Osteocyte (in vitro differentiated cells): Measurements from ENCODE around the gene SETD1B. TPM values are rescaled to one million over a fixed set of nuclear protein-coding genes. Genes with fewer than 3 reads are reported as not detected.
A peak's percentile ranks its signal among the peaks of the same experiment; 100 is the strongest.

Experiments
- DNase-seq: peaks from one replicate; pipeline ENCODE4 v3.0.0; 2021; ENCODE audit warnings: mixed read lengths; ENCODE audit not compliant: unreplicated experiment; ENCODE audit errors: extremely low spot score
- H3K27ac Mint-ChIP-seq: one replicate; pipeline ENCODE4 v1.8.0; 2021; ENCODE audit warnings: mild to moderate bottlenecking, mixed read lengths; ENCODE audit not compliant: unreplicated experiment
- H3K27me3 Mint-ChIP-seq: one replicate; pipeline ENCODE4 v1.8.0; 2021; ENCODE audit warnings: mixed read lengths; ENCODE audit not compliant: unreplicated experiment
- H3K36me3 Mint-ChIP-seq: one replicate; pipeline ENCODE4 v1.8.0; 2021; ENCODE audit warnings: mixed read lengths; ENCODE audit not compliant: unreplicated experiment
- H3K4me1 Mint-ChIP-seq: one replicate; pipeline ENCODE4 v1.8.0; 2021; ENCODE audit warnings: mixed read lengths; ENCODE audit not compliant: unreplicated experiment
- H3K4me3 Mint-ChIP-seq: one replicate; pipeline ENCODE4 v1.8.0; 2021; ENCODE audit warnings: mild to moderate bottlenecking, moderate library complexity, mixed read lengths; ENCODE audit not compliant: unreplicated experiment
- H3K9me3 Mint-ChIP-seq: one replicate; pipeline ENCODE4 v1.8.0; 2021; ENCODE audit warnings: mixed read lengths; ENCODE audit not compliant: unreplicated experiment
- total RNA-seq: library from RNA; stranded (reverse); gene quantifications from 2 replicates; pipeline ENCODE4 v1.2.1, GENCODE V29; 2021
- TF ChIP-seq, protein P1 (sequence below): fragments of 200-600 bp; sonication (generic); IDR thresholded peaks from 2 replicates; pipeline ENCODE4 v1.5.0; 2021; ENCODE audit warnings: antibody characterized with exemption, mild to moderate bottlenecking, moderate library complexity

Gene SETD1B
- total RNA-seq, 1 donor from 2014 or later = 21.0 TPM

DNA sequence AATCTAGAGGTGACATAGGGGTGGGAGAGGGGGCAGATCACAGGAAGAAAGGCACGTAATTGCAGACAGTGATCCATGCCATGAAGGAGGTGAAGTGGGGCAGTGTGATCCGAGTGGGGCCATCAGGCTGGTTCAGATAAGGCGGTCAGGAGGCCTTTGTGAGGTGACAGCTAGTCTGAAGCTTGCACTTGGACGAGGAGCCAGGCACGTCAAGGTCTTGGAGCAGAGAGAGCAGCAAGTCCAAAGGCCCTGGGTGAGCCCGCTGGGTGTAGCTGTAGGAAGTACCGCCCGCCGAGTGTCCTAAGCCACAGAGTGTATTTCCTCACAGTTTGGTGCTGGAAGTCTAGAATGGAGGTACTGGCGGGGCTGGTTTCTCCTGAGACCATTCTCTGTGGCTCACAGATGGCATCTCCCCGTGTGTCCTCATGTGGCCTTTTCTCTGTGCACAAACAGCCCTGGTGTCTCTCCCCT, 33.9 kb upstream of the SETD1B start:
- Mint-ChIP-seq H3K27me3 (no peaks in the 10 kb centered on the region), H3K4me1 (peaks cover 32% of the 10 kb centered on the region), H3K36me3 (no peaks in the 10 kb centered on the region), H3K4me3 (no peak overlapping the region), H3K9me3 (no peaks in the 10 kb centered on the region), H3K27ac (no peak overlapping the region)
- DNase-seq = no peak
- TF ChIP-seq, protein P1, sequence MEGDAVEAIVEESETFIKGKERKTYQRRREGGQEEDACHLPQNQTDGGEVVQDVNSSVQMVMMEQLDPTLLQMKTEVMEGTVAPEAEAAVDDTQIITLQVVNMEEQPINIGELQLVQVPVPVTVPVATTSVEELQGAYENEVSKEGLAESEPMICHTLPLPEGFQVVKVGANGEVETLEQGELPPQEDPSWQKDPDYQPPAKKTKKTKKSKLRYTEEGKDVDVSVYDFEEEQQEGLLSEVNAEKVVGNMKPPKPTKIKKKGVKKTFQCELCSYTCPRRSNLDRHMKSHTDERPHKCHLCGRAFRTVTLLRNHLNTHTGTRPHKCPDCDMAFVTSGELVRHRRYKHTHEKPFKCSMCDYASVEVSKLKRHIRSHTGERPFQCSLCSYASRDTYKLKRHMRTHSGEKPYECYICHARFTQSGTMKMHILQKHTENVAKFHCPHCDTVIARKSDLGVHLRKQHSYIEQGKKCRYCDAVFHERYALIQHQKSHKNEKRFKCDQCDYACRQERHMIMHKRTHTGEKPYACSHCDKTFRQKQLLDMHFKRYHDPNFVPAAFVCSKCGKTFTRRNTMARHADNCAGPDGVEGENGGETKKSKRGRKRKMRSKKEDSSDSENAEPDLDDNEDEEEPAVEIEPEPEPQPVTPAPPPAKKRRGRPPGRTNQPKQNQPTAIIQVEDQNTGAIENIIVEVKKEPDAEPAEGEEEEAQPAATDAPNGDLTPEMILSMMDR = no peak

- H3K36me3 Mint-ChIP-seq = no peaks in the 10 kb centered on the region
- H3K27ac Mint-ChIP-seq = no peak overlapping the region
- no peak overlapping the region for H3K4me3 Mint-ChIP-seq
- no peaks in the 10 kb centered on the region for H3K9me3 Mint-ChIP-seq
- no peak for DNase-seq
- TF ChIP-seq, protein P1 = no peak
- peaks cover 30% of the 10 kb centered on the region for H3K4me1 Mint-ChIP-seq
- H3K27me3 Mint-ChIP-seq = no peaks in the 10 kb centered on the region
These were observed 33.4 kb upstream of the SETD1B start for GRCh38 chr12:121770388-121770787.

DNA sequence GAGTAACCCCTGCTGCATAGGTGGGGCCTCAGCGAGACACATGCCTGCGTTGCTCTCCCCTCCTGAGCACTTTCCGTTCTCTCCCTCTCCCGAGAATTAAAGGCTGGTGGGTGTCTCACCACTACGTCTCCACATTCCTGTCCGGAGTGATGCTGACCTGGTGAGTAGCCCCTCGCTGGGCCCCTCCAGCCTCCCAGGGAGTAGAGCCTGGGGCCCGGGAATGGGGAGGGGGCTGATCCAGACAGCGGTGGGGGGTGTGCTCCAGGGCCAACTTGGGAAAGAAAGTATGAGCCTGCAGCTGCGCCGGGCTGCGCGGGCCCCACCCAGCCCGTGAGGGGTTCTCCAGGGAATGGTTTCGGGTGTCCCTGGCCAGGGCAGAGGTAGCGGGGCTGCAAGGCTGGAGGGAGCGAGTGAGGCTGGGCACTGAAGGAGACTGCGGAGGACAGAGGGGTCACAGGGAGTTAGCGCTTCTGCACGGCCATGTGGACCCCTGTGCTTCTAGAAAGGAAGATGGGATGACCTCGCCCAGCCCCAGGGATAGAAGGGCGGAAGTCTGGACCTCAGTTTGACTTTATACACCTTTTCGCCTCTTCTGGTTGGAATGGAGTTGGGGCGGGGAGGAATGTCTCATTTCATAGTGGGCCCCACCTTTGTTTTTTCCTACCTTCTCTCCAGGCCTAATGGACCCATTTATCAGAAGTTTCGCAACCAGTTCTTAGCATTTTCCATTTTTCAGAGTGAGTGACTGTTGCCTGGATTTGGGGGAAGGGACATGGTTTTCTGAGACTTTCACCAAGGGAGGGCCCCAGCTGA, 32.8 kb upstream of the SETD1B start:
- no peak overlapping the region for H3K27ac Mint-ChIP-seq
- TF ChIP-seq, protein P1 = no peak
- no peaks in the 10 kb centered on the region for H3K9me3 Mint-ChIP-seq

DNA sequence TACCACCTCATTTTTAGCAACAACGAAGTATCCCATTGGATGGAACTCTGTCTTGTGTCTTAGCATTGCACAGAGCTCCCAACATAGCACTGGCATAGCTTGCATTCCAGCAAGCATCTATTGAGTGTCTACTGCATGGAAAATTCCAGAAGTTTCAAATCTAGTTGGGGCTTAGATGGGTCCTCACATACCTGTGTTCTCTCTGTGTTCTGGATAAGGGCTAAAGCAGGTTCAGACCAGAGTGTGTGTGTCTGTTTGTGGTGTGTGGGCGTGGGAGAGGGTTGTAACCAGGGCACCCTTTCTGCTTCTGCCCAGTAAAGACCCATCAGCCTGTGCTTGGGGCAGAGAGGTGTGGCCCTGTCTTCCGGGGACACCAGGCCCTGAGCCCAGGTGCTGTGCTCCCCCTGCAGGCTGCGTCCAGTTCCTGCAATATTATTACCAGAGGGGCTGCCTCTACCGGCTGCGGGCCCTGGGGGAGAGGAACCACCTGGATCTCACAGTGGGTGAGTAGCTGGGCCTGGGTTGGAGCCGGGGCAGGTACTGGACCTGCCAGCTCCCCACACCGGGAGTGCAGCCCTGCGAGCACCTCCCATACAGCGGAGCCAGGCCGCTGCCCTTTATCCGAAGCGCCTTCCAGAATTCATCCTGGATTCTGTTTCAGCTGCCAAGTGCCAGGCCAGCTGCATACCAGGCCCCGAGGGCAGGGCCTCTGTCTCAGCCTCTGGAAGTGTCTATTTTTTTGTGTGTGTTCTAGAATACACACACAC, 30.6 kb upstream of the SETD1B start:
- no peak for DNase-seq
- TF ChIP-seq, protein P1 = peak; percentile 78
- no peak overlapping the region for H3K4me3 Mint-ChIP-seq
- no peaks in the 10 kb centered on the region for H3K9me3 Mint-ChIP-seq
- H3K27me3 Mint-ChIP-seq = no peaks in the 10 kb centered on the region
- H3K27ac Mint-ChIP-seq = peak overlapping the region; percentile 52
- H3K36me3 Mint-ChIP-seq = no peaks in the 10 kb centered on the region
- peaks cover 12% of the 10 kb centered on the region for H3K4me1 Mint-ChIP-seq

More for the DNA sequence above, 32.8 kb upstream of the SETD1B start:
- Mint-ChIP-seq H3K36me3 (no peaks in the 10 kb centered on the region), H3K4me3 (no peak overlapping the region), H3K4me1 (peaks cover 25% of the 10 kb centered on the region), H3K27me3 (no peaks in the 10 kb centered on the region)
- DNase-seq = no peak

- Mint-ChIP-seq H3K27me3 (no peaks in the 10 kb centered on the region), H3K36me3 (no peaks in the 10 kb centered on the region), H3K9me3 (no peaks in the 10 kb centered on the region), H3K4me1 (peaks cover 12% of the 10 kb centered on the region), H3K27ac (no peak overlapping the region), H3K4me3 (no peak overlapping the region)
- no peak for DNase-seq
- TF ChIP-seq, protein P1 = no peak
These were observed 28.8 kb upstream of the SETD1B start for GRCh38 chr12:121774968-121775474.
